ENCODE measurements around the gene HCK. TPM values are rescaled to one million over a fixed set of nuclear protein-coding genes. Genes with fewer than 3 reads are reported as not detected.
"Not testable (repeated sequence)": the region's sequence is repeated elsewhere in the genome, so short reads cannot be mapped to it uniquely, and the experiment has no call there.

Gene HCK
- total RNA-seq, 1 experiment from 2014 or later = not detected

DNA sequence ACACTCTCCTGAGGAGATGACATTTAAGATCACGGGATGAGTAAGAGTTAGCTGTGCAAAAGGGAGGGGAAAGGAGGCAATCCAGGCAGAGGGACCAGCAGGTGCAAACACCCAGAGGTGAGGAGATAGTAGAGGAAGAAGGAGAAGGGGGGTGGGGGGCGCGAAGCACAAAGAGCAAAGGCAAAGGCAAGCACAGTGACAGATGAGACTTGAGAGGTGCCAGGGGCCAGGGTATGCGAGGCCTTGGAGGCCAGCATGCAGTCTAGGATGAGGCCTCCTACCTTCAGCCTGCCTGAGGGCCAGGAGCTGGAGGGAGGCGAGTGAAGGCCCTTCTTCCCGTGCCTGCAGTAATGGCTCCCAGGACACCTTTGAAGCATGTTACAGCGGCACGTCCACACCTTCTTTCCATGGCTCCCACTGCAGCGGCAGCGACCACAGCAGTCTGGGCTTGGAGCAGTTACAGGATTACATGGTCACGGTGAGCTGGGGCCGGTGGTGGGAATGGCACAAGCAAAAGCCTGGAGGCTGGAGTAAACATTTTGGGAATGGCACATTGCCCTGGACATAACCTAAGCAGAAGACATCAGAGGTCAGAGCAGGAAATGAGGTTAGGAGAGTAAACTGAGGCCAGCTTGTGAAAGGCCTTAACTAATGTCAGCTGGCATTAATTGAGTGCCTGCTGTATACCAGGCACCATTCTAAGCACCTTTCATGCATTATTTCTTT, 23.2 kb upstream of the HCK start:
- no peak for DNase-seq (ENCODE audit: extremely low read depth, low read depth)

DNA sequence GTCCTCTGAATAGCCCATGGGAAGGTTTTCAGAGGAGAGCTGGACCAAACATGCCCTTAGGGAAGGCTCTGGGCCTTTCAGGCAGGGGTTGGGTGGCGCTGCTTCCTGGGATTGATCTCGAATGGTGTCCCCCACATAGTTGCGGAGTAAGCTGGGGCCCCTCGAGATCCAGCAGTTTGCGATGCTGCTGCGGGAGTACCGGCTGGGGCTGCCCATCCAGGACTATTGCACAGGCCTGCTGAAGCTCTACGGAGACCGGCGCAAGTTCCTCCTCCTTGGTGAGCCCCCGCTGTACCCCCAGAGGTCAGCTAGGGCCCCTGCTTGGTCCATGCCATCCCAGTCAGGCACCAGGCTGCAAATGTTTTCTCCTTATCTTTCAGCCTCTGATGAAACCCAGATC, 22.5 kb upstream of the HCK start:
- no peak for DNase-seq (ENCODE audit: extremely low read depth, low read depth)

GRCh38 chr20:32031007-32031958, 20.8 kb upstream of the HCK start:
- DNase-seq (ENCODE audit: extremely low read depth, low read depth) = peak; percentile 80

DNA sequence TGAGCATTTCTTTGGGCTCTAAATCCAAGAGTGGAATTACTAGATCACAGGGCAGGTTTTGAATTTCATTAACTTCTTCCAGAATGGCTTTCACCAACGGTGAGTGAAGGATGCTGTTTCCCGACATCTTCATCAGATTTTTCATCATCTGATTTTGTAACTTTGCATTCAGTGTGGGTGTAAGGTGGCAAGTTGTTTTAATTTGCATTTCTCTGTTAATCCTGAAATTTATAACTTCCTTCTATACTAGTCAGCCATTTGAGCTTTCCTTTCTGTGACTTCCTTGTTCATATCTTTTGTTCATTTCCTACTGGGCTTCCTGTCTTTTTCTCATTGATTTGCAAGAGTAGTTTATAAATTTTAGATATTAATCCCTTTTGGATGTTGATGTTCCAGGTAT, 18.7 kb upstream of the HCK start:
- no peak for DNase-seq (ENCODE audit: extremely low read depth, low read depth)

- DNase-seq (ENCODE audit: extremely low read depth, low read depth) = not testable (repeated sequence)
Measured at GRCh38 chr20:32033721-32034120, 18.3 kb upstream of the HCK start.

DNA sequence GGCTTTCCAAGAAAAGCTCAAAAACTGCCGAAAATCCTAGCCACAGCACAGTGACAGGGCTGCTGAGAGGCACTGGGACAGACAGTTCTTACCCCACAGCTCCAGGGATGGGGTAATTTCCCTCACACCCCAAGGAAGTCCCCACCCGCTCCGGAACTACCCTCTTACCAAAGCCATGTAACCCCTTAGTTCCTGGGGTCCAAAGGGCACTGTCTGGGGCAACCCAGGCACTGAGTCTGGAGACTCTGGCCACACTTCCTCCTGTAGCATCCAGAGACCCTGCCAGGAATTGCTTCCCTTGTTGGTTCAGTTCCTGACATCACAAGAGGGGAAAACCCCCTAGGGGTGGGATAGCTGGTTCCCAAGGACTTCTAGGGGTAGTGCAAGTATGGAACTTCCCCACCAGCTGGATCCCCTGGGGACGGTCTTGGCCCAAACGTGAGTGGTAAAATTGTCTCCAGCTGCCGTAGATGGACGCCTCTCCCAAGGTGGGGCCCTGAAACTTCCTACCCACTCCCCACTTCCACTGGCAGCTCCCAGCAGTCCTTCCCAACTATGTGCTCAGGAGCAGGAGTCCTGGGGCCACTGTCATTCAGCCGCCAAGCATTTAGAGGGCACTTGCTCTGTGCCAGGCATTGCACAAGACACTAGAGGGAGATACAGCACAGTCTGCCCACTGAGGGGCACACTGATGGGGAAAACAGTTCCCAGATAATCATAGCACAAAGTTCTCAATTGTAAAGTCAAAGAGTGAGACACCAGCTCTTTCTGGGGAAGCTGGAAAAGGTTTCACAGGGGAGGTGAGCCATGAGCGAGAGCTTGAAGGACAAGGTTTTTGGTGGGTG, 17.2 kb upstream of the HCK start:
- no peak for DNase-seq (ENCODE audit: extremely low read depth, low read depth)

- DNase-seq (ENCODE audit: extremely low read depth, low read depth) = no peak
Measured at GRCh38 chr20:32035426-32035779, 16.6 kb upstream of the HCK start.

DNA sequence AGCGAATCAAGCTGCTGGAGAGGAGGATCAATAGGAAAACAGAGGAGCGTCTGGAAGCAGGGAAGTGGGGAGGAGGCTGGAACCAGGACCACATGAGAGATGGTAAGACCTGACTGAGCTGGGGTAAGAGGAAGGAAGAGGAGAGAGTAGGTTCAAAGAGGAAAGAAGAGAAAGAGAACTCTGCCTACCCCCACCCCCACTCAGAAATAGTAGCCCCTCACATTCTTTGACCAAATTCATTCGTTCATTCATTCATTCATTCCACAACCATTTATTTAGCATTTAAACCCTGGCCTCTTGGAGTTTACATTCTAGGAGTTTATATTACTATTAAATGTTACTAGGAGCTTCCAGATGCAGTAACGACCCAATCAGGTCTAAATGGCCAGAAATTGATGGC, 15.8 kb upstream of the HCK start:
- DNase-seq (ENCODE audit: extremely low read depth, low read depth) = no peak

- DNase-seq (ENCODE audit: extremely low read depth, low read depth) = peak; percentile 61
Measured at GRCh38 chr20:32036716-32037485, 15.1 kb upstream of the HCK start.

- no peak for DNase-seq (ENCODE audit: extremely low read depth, low read depth)
Measured at GRCh38 chr20:32037929-32038328, 14.1 kb upstream of the HCK start.

- no peak for DNase-seq (ENCODE audit: extremely low read depth, low read depth)
Measured at GRCh38 chr20:32040142-32040953, 11.7 kb upstream of the HCK start.

DNA sequence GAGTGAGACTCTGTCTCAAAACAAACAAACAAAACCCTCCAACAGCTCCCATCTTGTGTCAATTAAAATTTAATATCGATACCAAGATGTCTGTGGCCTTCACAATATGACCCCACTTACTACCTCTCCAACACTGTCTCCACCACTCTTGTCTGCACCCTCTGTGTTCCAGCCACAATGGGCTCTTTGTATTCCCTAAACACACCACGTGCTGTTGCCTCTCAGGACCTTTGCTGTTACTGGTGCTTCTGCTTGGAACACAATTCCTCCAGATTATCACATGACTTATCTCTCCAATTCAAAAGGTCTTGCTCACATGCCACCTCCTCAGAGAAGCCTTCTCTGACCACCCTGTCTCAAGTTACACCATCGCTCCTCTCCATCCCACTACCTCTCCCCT, 6.0 kb upstream of the HCK start:
- DNase-seq (ENCODE audit: extremely low read depth, low read depth) = no peak

DNA sequence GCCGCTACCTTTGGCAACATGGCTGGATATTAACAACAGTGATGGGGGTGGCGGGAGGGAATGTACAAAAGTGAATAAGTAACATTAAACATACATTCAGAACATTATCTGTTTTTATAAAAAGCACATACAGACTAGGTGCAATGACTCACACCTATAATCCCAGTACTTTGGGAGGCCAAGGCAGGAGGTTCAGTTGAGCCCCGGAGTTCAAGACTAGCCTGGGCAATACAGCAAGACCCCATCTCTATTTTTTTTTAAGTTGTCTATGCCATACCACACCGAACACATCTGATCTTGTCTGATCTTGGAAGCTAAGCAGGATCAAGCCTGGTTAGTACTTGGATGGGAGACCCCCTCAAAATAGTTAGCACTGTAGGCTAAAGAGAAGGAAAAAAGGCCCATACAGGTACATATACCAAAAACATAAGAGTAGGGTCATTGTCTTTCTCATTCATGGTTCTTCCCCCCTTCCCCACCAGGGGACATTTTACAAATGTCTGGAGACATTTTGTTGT, 1.7 kb upstream of the HCK start:
- DNase-seq (ENCODE audit: extremely low read depth, low read depth) = no peak

GRCh38 chr20:32050851-32051556, 1.0 kb upstream of the HCK start:
- no peak for DNase-seq (ENCODE audit: extremely low read depth, low read depth)

- no peak for DNase-seq (ENCODE audit: extremely low read depth, low read depth)
Measured at GRCh38 chr20:32051720-32052089, 337 bp upstream of the HCK start.

- DNase-seq (ENCODE audit: extremely low read depth, low read depth) = no peak
Measured at GRCh38 chr20:32052778-32053362, 828 bp downstream of the HCK start.

DNA sequence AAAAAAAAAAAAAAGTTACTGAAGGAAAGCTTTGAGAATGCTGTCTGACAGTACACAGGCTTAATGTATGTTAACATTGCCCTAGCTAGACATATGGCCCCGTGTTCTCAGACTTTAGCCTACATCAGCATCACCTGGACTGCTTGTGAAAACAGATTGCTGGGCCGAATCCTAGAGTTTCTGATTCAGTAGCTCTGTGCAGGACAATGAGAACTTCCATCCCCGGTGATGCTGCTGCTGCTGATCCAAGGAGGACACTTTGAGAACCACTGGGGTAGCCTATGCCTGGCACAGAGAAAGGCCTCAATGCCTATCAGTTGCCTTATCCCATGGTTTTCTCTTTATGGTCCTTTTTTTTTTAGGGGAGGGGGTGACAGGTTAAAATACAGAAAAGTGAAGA, 1.6 kb downstream of the HCK start:
- DNase-seq (ENCODE audit: extremely low read depth, low read depth) = no peak
